GM12801 (cell line): ENCODE measurements around the gene APC2.

ENCODE experiments used
- CTCF ChIP-seq: IDR thresholded peaks from one replicate; pipeline ENCODE4 v1.5.1; 2011; ENCODE audit warnings: control low read depth; ENCODE audit not compliant: insufficient read length; ENCODE audit errors: extremely low read depth

The APC2 gene

GRCh38 chr19:1466461-1467214 is 16.7 kb downstream of the APC2 start:
- TF ChIP-seq CTCF = no peak

GRCh38 chr19:1467215-1467489 is 17.2 kb downstream of the APC2 start:
- no peak for TF ChIP-seq CTCF

GRCh38 chr19:1467490-1468273 is 17.8 kb downstream of the APC2 start:
- TF ChIP-seq CTCF = no peak

GRCh38 chr19:1468274-1468820 is 18.4 kb downstream of the APC2 start:
- no peak for TF ChIP-seq CTCF

GRCh38 chr19:1468821-1469254 is 18.9 kb downstream of the APC2 start:
- no peak for TF ChIP-seq CTCF

GRCh38 chr19:1469255-1470054 is 19.5 kb downstream of the APC2 start:
- no peak for TF ChIP-seq CTCF

- no peak for TF ChIP-seq CTCF
Observed at GRCh38 chr19:1470055-1470304, 20.1 kb downstream of the APC2 start.
